DOHH2 (cell line): ENCODE data around the gene ENGASE.

Experiments used
- H3F3A ChIP-seq: fragments of 200-600 bp; sonication (generic), shearing (Covaris generic); 2 replicates; pipeline ENCODE4 v1.6.0; 2016; ENCODE audit warnings: antibody characterized with exemption, mild to moderate bottlenecking; ENCODE audit not compliant: control insufficient read depth, insufficient read depth
- H3K27ac ChIP-seq: fragments of 200-600 bp; sonication (generic); 2 replicates; pipeline ENCODE4 v1.5.1; 2014; ENCODE audit warnings: low read depth, mild to moderate bottlenecking, low read length, moderate library complexity
- H3K27me3 ChIP-seq: fragments of 200-600 bp; sonication (generic); 2 replicates; pipeline ENCODE4 v1.6.1; 2014; ENCODE audit warnings: mild to moderate bottlenecking, low read length, mixed read lengths; ENCODE audit not compliant: control insufficient read depth
- H3K36me3 ChIP-seq: fragments of 200-600 bp; sonication (generic); 2 replicates; pipeline ENCODE4 v1.6.1; 2014; ENCODE audit warnings: mild to moderate bottlenecking, low read length, moderate library complexity, mixed read lengths; ENCODE audit not compliant: control insufficient read depth
- H3K4me1 ChIP-seq: fragments of 200-600 bp; sonication (generic); 2 replicates; pipeline ENCODE4 v1.6.1; 2014; ENCODE audit warnings: mild to moderate bottlenecking, low read length, mixed read lengths; ENCODE audit not compliant: control insufficient read depth
- H3K4me2 ChIP-seq: fragments of 200-600 bp; sonication (generic); 2 replicates; pipeline ENCODE4 v1.6.0; 2014; ENCODE audit warnings: mild to moderate bottlenecking, low read length, moderate library complexity
- H3K4me3 ChIP-seq: fragments of 200-600 bp; sonication (generic); 2 replicates; pipeline ENCODE4 v1.5.1; 2014; ENCODE audit warnings: mild to moderate bottlenecking, low read length, mixed read lengths
- H3K79me2 ChIP-seq: fragments of 200-600 bp; sonication (generic); 2 replicates; pipeline ENCODE4 v1.6.1; 2014; ENCODE audit warnings: mild to moderate bottlenecking, low read length, mixed read lengths; ENCODE audit not compliant: control insufficient read depth
- H3K9me2 ChIP-seq: fragments of 200-600 bp; sonication (generic); replicated peaks from 2 replicates; pipeline ENCODE4 v1.6.1; 2014; ENCODE audit warnings: mild to moderate bottlenecking, low read length, mixed read lengths; ENCODE audit not compliant: control insufficient read depth
- H3K9me3 ChIP-seq: fragments of 200-600 bp; sonication (generic); 2 replicates; pipeline ENCODE4 v1.6.1; 2014; ENCODE audit warnings: antibody characterized with exemption, low read length, mixed read lengths; ENCODE audit not compliant: control insufficient read depth, insufficient read depth
- H4K20me1 ChIP-seq: fragments of 200-600 bp; sonication (generic); 2 replicates; pipeline ENCODE4 v1.6.0; 2014; ENCODE audit warnings: low read depth, mild to moderate bottlenecking, antibody characterized with exemption, low read length, moderate library complexity; ENCODE audit not compliant: control insufficient read depth, insufficient read depth
- EZH2phosphoT487 ChIP-seq: fragments of 200-600 bp; sonication (generic); IDR thresholded peaks from 2 replicates; pipeline ENCODE4 v1.6.1; 2017; ENCODE audit warnings: borderline replicate concordance, mild to moderate bottlenecking, antibody characterized with exemption, low read length, moderate library complexity, mixed read lengths
- TF ChIP-seq, protein P1 (sequence below): fragments of 200-600 bp; sonication (generic); IDR thresholded peaks from one replicate; pipeline ENCODE4 v1.5.1; 2014; ENCODE audit warnings: antibody characterized with exemption, mild to moderate bottlenecking, low read depth, low read length; ENCODE audit not compliant: poor library complexity, severe bottlenecking

Gene ENGASE

DNA sequence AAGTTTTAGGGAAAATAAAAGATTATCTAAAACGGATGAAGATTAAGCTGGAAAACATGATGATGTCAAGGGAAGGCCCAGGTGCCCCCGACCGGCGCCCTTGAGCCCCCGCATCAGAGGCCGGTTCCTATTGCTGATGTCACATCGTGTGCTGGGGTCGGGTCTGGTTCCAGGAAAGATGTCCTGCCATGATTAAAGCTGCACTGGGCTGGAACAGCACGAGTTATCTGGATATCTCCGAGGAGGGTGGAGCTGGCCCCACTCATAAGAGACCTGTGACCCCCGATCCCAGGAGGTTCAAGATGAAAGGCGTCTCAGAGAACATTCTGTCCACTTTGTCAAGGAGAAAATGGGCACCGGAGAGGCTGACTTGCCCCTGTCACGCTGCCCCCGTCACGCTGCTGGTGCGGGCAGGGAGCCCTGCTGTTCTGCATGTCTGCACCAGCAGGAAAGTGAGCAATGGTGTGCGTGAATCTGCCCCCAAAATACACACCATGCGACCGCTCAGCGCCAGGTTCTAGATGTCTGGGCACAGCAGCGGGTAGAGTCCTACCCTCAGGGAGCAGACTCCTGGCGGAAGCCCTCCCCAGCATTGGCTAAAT, 53.0 kb downstream of the ENGASE start:
- H3K27ac ChIP-seq: no peak overlapping the region
- no peaks in the 10 kb centered on the region for H3K36me3 ChIP-seq
- no peaks in the 10 kb centered on the region for H4K20me1 ChIP-seq
- no peak overlapping the region for H3K4me2 ChIP-seq
- H3K79me2 ChIP-seq: no peaks in the 10 kb centered on the region
- H3K9me2 ChIP-seq: no peaks in the 10 kb centered on the region
- H3K4me3 ChIP-seq: no peak overlapping the region
- H3K9me3 ChIP-seq: no peaks in the 10 kb centered on the region
- no peaks in the 10 kb centered on the region for H3K27me3 ChIP-seq
- H3K4me1 ChIP-seq: no peaks in the 10 kb centered on the region
- no peaks in the 10 kb centered on the region for H3F3A ChIP-seq
- TF ChIP-seq, protein P1, sequence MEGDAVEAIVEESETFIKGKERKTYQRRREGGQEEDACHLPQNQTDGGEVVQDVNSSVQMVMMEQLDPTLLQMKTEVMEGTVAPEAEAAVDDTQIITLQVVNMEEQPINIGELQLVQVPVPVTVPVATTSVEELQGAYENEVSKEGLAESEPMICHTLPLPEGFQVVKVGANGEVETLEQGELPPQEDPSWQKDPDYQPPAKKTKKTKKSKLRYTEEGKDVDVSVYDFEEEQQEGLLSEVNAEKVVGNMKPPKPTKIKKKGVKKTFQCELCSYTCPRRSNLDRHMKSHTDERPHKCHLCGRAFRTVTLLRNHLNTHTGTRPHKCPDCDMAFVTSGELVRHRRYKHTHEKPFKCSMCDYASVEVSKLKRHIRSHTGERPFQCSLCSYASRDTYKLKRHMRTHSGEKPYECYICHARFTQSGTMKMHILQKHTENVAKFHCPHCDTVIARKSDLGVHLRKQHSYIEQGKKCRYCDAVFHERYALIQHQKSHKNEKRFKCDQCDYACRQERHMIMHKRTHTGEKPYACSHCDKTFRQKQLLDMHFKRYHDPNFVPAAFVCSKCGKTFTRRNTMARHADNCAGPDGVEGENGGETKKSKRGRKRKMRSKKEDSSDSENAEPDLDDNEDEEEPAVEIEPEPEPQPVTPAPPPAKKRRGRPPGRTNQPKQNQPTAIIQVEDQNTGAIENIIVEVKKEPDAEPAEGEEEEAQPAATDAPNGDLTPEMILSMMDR: no peak
- no peak for TF ChIP-seq EZH2phosphoT487

DNA sequence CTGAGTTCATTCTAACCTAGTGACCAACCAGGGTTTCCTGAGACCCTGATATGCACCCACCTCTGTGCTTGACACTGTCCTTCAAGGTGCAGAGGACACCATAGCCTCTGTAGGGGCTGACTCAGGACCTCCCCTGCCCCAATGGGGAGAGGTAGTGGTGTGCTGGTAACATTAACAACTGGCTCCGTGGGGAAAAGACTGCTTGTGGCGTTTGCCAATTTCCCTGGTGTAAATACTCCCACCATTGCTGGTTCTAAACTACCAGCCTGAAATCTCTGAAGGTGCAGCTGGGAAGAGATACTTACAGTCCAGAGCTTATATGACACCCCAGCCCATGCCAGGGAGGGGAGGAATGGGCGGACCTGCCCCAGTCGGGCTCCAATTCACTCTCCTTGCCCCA, 54.9 kb downstream of the ENGASE start:
- Histone ChIP-seq H3K36me3 (no peaks in the 10 kb centered on the region), H3K4me1 (no peaks in the 10 kb centered on the region), H3K27me3 (no peaks in the 10 kb centered on the region), H3F3A (no peaks in the 10 kb centered on the region), H3K9me3 (no peaks in the 10 kb centered on the region), H3K27ac (no peak overlapping the region), H3K9me2 (no peaks in the 10 kb centered on the region), H4K20me1 (no peaks in the 10 kb centered on the region), H3K4me2 (no peak overlapping the region), H3K4me3 (no peak overlapping the region), H3K79me2 (no peaks in the 10 kb centered on the region)
- no peak for TF ChIP-seq EZH2phosphoT487
- TF ChIP-seq, protein P1: no peak

DNA sequence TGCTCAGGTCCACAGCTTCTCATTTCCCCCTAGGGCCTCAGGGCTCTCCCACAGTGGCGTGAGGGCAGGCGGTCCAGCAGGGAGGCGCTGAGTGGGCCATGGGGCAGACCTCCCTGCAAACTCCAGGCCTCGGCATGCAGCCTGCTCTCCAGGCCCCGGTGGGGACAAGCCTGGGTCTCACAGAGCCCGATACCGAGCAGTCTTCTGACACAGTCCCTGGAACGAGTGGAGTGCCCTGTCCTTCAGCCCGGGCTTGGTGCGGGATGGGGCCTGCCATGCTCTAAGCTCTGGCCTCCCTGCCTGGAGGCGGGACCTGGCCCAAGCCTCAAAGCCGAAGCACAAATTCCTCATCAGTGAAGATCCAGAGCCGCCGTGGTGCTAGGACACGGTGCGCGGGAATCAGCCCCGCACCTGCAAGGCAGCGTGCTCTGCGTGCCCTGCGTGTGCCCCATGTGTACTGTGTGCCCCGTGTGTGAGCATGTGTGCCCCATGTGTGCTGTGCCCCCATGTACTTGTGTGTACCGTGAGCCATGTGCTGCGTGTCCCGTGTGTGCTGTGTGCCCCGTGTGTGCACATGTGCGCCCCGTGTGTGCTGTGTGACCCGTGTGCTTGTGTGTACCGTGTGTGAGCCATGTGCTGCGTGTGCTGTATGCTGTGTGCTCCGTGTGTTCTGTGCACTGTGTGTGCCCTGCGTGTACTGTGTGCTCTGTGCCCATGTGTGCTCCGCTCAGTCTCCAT, 56.1 kb downstream of the ENGASE start:
- Histone ChIP-seq H3K4me3 (no peak overlapping the region), H3K9me3 (no peaks in the 10 kb centered on the region), H3K79me2 (no peaks in the 10 kb centered on the region), H4K20me1 (no peaks in the 10 kb centered on the region), H3K36me3 (no peaks in the 10 kb centered on the region), H3F3A (no peaks in the 10 kb centered on the region), H3K9me2 (no peaks in the 10 kb centered on the region), H3K27ac (no peak overlapping the region), H3K27me3 (no peaks in the 10 kb centered on the region), H3K4me2 (no peak overlapping the region), H3K4me1 (no peaks in the 10 kb centered on the region)
- no peak for TF ChIP-seq EZH2phosphoT487
- TF ChIP-seq, protein P1: no peak
